WTC11 (cell line): ENCODE data around the gene DHRS4L2. TPM values are rescaled to one million over a fixed set of nuclear protein-coding genes. Genes with fewer than 3 reads are reported as not detected.
"Not testable (repeated sequence)": the region's sequence is repeated elsewhere in the genome, so short reads cannot be mapped to it uniquely, and the experiment has no call there.

ENCODE experiments used
- ATAC-seq: fragments of 200-7000 bp; cut with Tn5 transposase; 2 replicates; pipeline ENCODE4 v1.10.0; 2021; ENCODE audit warnings: mild to moderate bottlenecking, moderate library complexity
- CTCF ChIA-PET: fragments of 300-600 bp; sonication (Branson Sonifier 250); formaldehyde crosslinking; loops from one replicate; lab custom pipeline; 2021; ENCODE audit warnings: antibody characterized with exemption; lab: Charles Lee
- POLR2A ChIA-PET: fragments of 350-600 bp; sonication (Branson Sonifier 250); formaldehyde crosslinking; loops from one replicate; lab custom pipeline; 2021; ENCODE audit warnings: antibody characterized with exemption; lab: Charles Lee
- DNase-seq: peaks from one replicate; pipeline ENCODE4 v3.0.0; 2021; ENCODE audit warnings: low spot score
- H3K27ac Mint-ChIP-seq: 2 replicates; pipeline ENCODE4 v1.8.0; 2021; ENCODE audit warnings: mixed read lengths
- H3K27me3 Mint-ChIP-seq: 2 replicates; pipeline ENCODE4 v1.8.0; 2021; ENCODE audit warnings: low read depth, mild to moderate bottlenecking, moderate library complexity, mixed read lengths
- H3K36me3 Mint-ChIP-seq: 2 replicates; pipeline ENCODE4 v1.8.0; 2021; ENCODE audit warnings: mixed read lengths
- H3K4me1 Mint-ChIP-seq: 2 replicates; pipeline ENCODE4 v1.8.0; 2022; ENCODE audit warnings: mixed read lengths
- H3K4me3 Mint-ChIP-seq: 2 replicates; pipeline ENCODE4 v1.8.0; 2021; ENCODE audit warnings: mild to moderate bottlenecking, moderate library complexity, mixed read lengths
- H3K9me3 Mint-ChIP-seq: 2 replicates; pipeline ENCODE4 v1.8.0; 2021; ENCODE audit warnings: mixed read lengths
- FOXJ3 ChIP-seq: sonication (generic); formaldehyde crosslinking; IDR thresholded peaks from 2 replicates; pipeline ENCODE4 v1.9.0; 2021; ENCODE audit warnings: missing genetic modification reagents, mild to moderate bottlenecking, borderline replicate concordance
- JAZF1 ChIP-seq: fragments of 250-450 bp; sonication (Bioruptor Pico); IDR thresholded peaks from 2 replicates; pipeline ENCODE4 v1.9.0; 2021; ENCODE audit warnings: moderate library complexity, mild to moderate bottlenecking, inconsistent platforms
- RELA ChIP-seq: sonication (generic); formaldehyde crosslinking; IDR thresholded peaks from 2 replicates; pipeline ENCODE4 v1.8.1; 2022; ENCODE audit warnings: missing genetic modification reagents, mild to moderate bottlenecking, borderline replicate concordance
- TEAD4 ChIP-seq: sonication (generic); formaldehyde crosslinking; IDR thresholded peaks from 2 replicates; pipeline ENCODE4 v1.8.0; 2022; ENCODE audit warnings: mild to moderate bottlenecking, missing genetic modification reagents
- ZNF317 ChIP-seq: sonication (generic); formaldehyde crosslinking; IDR thresholded peaks from 2 replicates; pipeline ENCODE4 v1.8.1; 2023; ENCODE audit warnings: low read depth, mild to moderate bottlenecking, moderate library complexity, missing genetic modification reagents, borderline replicate concordance
- ZNF423 ChIP-seq: fragments of 250-450 bp; sonication (Bioruptor Pico); IDR thresholded peaks from 2 replicates; pipeline ENCODE4 v2.1.2; 2022; ENCODE audit warnings: mild to moderate bottlenecking, moderate library complexity
- ZSCAN18 ChIP-seq: fragments of 250-450 bp; sonication (Bioruptor Pico); IDR thresholded peaks from 2 replicates; pipeline ENCODE4 v2.1.2; 2022; ENCODE audit warnings: mild to moderate bottlenecking, moderate library complexity
- total RNA-seq: library from RNA; stranded (reverse); gene quantifications from 3 replicates; pipeline ENCODE4 v1.2.3, GENCODE V29; 2021
- TF ChIP-seq, protein P1 (sequence below): sonication (generic); formaldehyde crosslinking; IDR thresholded peaks from 2 replicates; pipeline ENCODE4 v1.8.0; 2022; ENCODE audit warnings: mild to moderate bottlenecking, missing genetic modification reagents

DHRS4L2 gene
- total RNA-seq, 1 experiment from 2014 or later, result 10.2 TPM

DNA sequence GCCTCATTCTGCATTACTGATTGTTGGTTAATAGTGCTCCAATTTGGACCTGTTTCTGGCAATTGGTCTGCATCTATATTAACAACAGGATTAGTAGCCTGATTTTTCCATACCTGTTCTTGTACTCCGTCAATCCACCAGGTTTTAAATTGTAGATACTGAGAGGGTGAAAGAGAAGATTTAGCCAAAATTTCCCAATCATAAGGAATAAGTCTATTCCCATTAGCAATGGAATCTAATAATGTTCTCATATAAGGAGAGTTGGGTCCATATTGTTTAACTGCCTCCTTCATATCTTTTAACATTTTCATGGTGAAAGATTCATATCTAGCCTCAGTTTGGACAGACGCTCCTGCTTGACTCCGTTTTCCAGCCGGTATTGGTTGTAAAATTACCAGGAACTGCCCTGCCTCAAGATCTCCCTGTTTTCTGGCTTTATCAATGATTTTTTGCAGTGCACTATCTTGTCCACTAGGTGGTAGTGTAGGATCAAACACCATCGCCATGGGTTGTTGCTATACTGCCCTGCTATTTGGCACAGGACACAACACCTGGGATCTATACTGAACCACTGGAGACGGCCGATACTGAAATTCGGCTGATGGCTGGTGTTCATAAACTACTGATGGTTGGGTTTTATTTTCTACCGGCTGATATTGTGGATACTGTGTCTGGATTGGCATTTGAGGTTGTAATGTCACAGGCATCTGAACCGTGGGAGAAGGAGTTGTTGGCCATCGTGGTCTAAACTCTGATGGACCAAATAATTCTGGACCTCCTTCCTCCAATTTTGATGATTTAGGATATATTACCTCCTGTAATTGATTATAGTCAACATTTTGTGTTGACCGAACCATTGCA lies 25.2 kb downstream of the DHRS4L2 start (continued):
- no peak for TF ChIP-seq ZSCAN18
- TF ChIP-seq, protein P1, sequence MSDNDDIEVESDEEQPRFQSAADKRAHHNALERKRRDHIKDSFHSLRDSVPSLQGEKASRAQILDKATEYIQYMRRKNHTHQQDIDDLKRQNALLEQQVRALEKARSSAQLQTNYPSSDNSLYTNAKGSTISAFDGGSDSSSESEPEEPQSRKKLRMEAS (CRISPR knock-in tag), result 0 out of 2 replicates have a peak, but pooled peaks have one; percentile 28
- no peak for TF ChIP-seq RELA
- TF ChIP-seq TEAD4, result no peak
- TF ChIP-seq FOXJ3 (CRISPR knock-in tag), result no peak
- no peak for TF ChIP-seq ZNF423
- TF ChIP-seq ZNF317 (CRISPR knock-in tag), result peak; percentile 96
- no peak for TF ChIP-seq JAZF1

GRCh38 chr14:24015745-24016144 lies 27.0 kb downstream of the DHRS4L2 start:
- H3K4me1 Mint-ChIP-seq, H3K4me3 Mint-ChIP-seq, ATAC-seq, DNase-seq, POLR2A ChIA-PET, H3K27ac Mint-ChIP-seq, H3K36me3 Mint-ChIP-seq: not testable (repeated sequence)
- CTCF ChIA-PET, result interaction anchor here (1.5 kb wide), 1 partner anchor 20 kb away, joined by 5 read pairs; no protein-coding TSS in a partner anchor
- Mint-ChIP-seq H3K27me3 (peaks cover 39% of the 10 kb centered on the region), H3K9me3 (peaks cover 33% of the 10 kb centered on the region)

GRCh38 chr14:24018978-24019377 lies 30.2 kb downstream of the DHRS4L2 start:
- DNase-seq, H3K27ac Mint-ChIP-seq, H3K36me3 Mint-ChIP-seq, CTCF ChIA-PET, POLR2A ChIA-PET, H3K4me1 Mint-ChIP-seq, ATAC-seq, H3K4me3 Mint-ChIP-seq: not testable (repeated sequence)
- peaks cover 33% of the 10 kb centered on the region for H3K9me3 Mint-ChIP-seq
- H3K27me3 Mint-ChIP-seq, result peaks cover 43% of the 10 kb centered on the region

DNA sequence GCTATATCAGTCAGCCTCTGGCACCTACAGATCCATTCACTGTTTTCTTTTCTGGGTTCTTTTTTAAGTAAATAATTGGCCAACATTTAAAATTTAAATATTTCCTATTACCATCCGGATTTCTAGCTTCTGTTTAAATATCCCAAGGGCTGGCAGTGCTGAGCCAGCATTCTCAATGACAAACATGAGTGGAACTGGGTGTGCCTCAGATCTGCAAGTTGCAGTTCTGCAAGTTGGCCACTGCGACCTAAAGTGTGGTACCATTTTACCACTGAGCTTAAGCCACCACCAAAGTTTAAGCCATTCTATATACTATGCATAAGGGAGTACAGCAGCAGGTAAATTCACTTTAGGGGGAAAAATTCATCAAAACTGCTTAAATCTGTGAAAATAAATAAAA lies 31.2 kb downstream of the DHRS4L2 start:
- POLR2A ChIA-PET, result not testable (repeated sequence)

DNA sequence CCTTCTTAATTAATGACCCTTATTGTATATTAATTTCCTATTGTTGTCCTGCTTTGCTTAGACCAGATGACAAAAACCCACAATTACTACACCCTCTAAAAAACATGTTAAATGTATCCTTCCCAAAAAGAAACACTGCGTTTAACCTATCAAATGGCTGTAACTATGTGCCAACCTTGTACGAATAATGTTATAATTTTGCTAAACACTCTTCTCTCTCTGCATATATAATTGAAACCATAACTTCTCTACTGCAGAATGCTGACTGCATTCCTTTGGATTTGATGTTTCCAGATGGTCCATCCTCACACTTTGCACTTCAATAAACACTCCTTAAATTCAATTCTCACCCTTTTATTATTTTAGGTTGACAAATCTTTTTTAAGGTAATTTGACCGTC lies 31.8 kb downstream of the DHRS4L2 start:
- ATAC-seq, H3K27ac Mint-ChIP-seq, POLR2A ChIA-PET, H3K36me3 Mint-ChIP-seq, H3K4me3 Mint-ChIP-seq, H3K4me1 Mint-ChIP-seq, DNase-seq: not testable (repeated sequence)
- CTCF ChIA-PET, result interaction anchor here (0.5 to 1.1 kb wide), 3 partner anchors 14 to 242 kb away, joined by 3 read pairs; no protein-coding TSS in a partner anchor
- H3K27me3 Mint-ChIP-seq, result peaks cover 56% of the 10 kb centered on the region
- peaks cover 33% of the 10 kb centered on the region for H3K9me3 Mint-ChIP-seq

More for the DNA sequence above, 31.2 kb downstream of the DHRS4L2 start:
- not testable (repeated sequence) for H3K36me3 Mint-ChIP-seq, H3K27ac Mint-ChIP-seq, H3K4me1 Mint-ChIP-seq, DNase-seq, H3K4me3 Mint-ChIP-seq
- peak; percentile 80 for ATAC-seq
- H3K27me3 Mint-ChIP-seq, result peaks cover 53% of the 10 kb centered on the region
- H3K9me3 Mint-ChIP-seq, result peaks cover 33% of the 10 kb centered on the region
- CTCF ChIA-PET, result interaction anchor here (0.5 to 1.1 kb wide), 3 partner anchors 15 to 241 kb away, joined by 3 read pairs; no protein-coding TSS in a partner anchor

DNA sequence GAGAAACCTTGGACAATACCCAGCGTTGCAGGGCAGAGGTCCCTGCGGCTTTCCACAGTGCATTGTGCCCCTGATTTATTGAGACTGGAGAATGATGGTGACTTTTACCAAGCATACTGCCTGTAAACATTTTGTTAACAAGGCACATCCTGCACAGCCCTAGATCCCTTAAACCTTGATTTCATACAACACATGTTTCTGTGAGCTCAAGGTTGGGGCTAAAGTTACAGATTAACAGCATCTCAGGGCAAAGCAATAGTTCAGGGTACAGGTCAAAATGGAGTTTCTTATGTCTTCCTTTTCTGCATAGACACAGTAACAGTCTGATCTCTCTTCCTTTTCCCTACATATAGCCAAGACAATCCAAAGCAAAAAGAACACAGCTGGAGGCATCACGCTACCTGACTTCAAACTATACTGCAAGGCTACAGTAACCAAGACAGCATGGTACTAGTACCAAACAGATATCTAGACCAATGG lies 36.2 kb downstream of the DHRS4L2 start:
- ATAC-seq, H3K4me1 Mint-ChIP-seq, POLR2A ChIA-PET, H3K4me3 Mint-ChIP-seq, H3K9me3 Mint-ChIP-seq, H3K36me3 Mint-ChIP-seq, CTCF ChIA-PET, H3K27ac Mint-ChIP-seq, DNase-seq: not testable (repeated sequence)
- H3K27me3 Mint-ChIP-seq, result peaks cover 63% of the 10 kb centered on the region

GRCh38 chr14:24029687-24030086 lies 41.0 kb downstream of the DHRS4L2 start:
- H3K4me3 Mint-ChIP-seq, POLR2A ChIA-PET, DNase-seq, H3K27ac Mint-ChIP-seq, ATAC-seq, H3K36me3 Mint-ChIP-seq, H3K4me1 Mint-ChIP-seq, CTCF ChIA-PET: not testable (repeated sequence)
- Mint-ChIP-seq H3K9me3 (peaks cover 26% of the 10 kb centered on the region), H3K27me3 (peaks cover 63% of the 10 kb centered on the region)

GRCh38 chr14:24031331-24031730 lies 42.6 kb downstream of the DHRS4L2 start:
- POLR2A ChIA-PET, H3K4me1 Mint-ChIP-seq, H3K27ac Mint-ChIP-seq, CTCF ChIA-PET, H3K36me3 Mint-ChIP-seq, DNase-seq, H3K4me3 Mint-ChIP-seq, ATAC-seq: not testable (repeated sequence)
- peaks cover 52% of the 10 kb centered on the region for H3K27me3 Mint-ChIP-seq
- H3K9me3 Mint-ChIP-seq, result peaks cover 26% of the 10 kb centered on the region
